ENCODE data around the gene PHACTR3. TPM values are rescaled to one million over a fixed set of nuclear protein-coding genes. Genes with fewer than 3 reads are reported as not detected.

The PHACTR3 gene
- polyA plus RNA-seq, 2 of the 4 experiments (the other 2 are of a cell fraction) = not detected

GRCh38 chr20:59561228-59561605 lies 43.1 kb upstream of the PHACTR3 start:
- CTCF ChIA-PET = interaction anchor here (0.8 to 7.8 kb wide), 8 partner anchors 8 to 190 kb away, joined by 4 to 75 read pairs (median 4); no protein-coding TSS in a partner anchor

More at GRCh38 chr20:59561228-59561605, 43.1 kb upstream of the PHACTR3 start:
- H3K9me3 ChIP-seq = no peaks in the 10 kb centered on the region
- TF ChIP-seq ATOH8 (CRISPR knock-in tag; IDR thresholded peaks at IDR 0.05; ENCODE audit: low read depth) = no peak
- no peak for TF ChIP-seq GATA3 (IDR thresholded peaks at IDR 0.05; ENCODE audit: borderline replicate concordance)
- TF ChIP-seq MAFK (IDR thresholded peaks at IDR 0.05; ENCODE audit: partially characterized antibody) = no peak
- no peak for TF ChIP-seq JUNB (IDR thresholded peaks at IDR 0.05)
- TF ChIP-seq BCL3 (IDR thresholded peaks at IDR 0.05) = no peak
- TF ChIP-seq HES2 (IDR thresholded peaks at IDR 0.05) = no peak
- no peak for TF ChIP-seq HOXA7 (CRISPR knock-in tag; IDR thresholded peaks at IDR 0.05)
- no peak for TF ChIP-seq NR3C1 (IDR thresholded peaks at IDR 0.05)
- no peak for TF ChIP-seq HEYL (CRISPR knock-in tag; IDR thresholded peaks at IDR 0.05)
- no peak for TF ChIP-seq NFE2L2 (conservative IDR thresholded peaks at IDR 0.05; ENCODE audit: low read length)
- no peak for TF ChIP-seq KDM5A (IDR thresholded peaks at IDR 0.05)
- no peak for TF ChIP-seq CTCF (IDR thresholded peaks at IDR 0.05)
- TF ChIP-seq ZSCAN20 (CRISPR knock-in tag; IDR thresholded peaks at IDR 0.05) = no peak
- no peak for TF ChIP-seq ELK1 (IDR thresholded peaks at IDR 0.05; ENCODE audit: low read depth, low read length)
- no peak for TF ChIP-seq PBX3 (IDR thresholded peaks at IDR 0.05)
- no peak for TF ChIP-seq HOXB13 (CRISPR knock-in tag; IDR thresholded peaks at IDR 0.05; ENCODE audit: low read depth)
- no peak for TF ChIP-seq MAZ (IDR thresholded peaks at IDR 0.05; ENCODE audit: borderline replicate concordance, low read depth, low read length)
- TF ChIP-seq TP53 (CRISPR knock-in tag; IDR thresholded peaks at IDR 0.05) = no peak
- TF ChIP-seq HDAC2 (IDR thresholded peaks at IDR 0.05) = no peak
- no peak for TF ChIP-seq HOXB5 (CRISPR knock-in tag; IDR thresholded peaks at IDR 0.05)
- POLR2A ChIA-PET = no interaction called here
- FAIRE-seq = no peak
- no peak for ATAC-seq
- WGBS (ENCODE audit: missing lambda C conversion rate) = 0% methylated on average over 4 of the region's 4 CpGs
- DNase-seq (ENCODE audit: low read depth in 1 of 2, low spot score in 1 of 2) = no peak
- no peaks in the 10 kb centered on the region for H3K4me1 ChIP-seq
- no peak overlapping the region for H3K4me3 ChIP-seq
- no peak overlapping the region for H3K4me2 ChIP-seq
- no peak overlapping the region for H3K27ac ChIP-seq

Measured in A549 (cell line).